ENCODE measurements around the gene TEKTIP1.

DNA sequence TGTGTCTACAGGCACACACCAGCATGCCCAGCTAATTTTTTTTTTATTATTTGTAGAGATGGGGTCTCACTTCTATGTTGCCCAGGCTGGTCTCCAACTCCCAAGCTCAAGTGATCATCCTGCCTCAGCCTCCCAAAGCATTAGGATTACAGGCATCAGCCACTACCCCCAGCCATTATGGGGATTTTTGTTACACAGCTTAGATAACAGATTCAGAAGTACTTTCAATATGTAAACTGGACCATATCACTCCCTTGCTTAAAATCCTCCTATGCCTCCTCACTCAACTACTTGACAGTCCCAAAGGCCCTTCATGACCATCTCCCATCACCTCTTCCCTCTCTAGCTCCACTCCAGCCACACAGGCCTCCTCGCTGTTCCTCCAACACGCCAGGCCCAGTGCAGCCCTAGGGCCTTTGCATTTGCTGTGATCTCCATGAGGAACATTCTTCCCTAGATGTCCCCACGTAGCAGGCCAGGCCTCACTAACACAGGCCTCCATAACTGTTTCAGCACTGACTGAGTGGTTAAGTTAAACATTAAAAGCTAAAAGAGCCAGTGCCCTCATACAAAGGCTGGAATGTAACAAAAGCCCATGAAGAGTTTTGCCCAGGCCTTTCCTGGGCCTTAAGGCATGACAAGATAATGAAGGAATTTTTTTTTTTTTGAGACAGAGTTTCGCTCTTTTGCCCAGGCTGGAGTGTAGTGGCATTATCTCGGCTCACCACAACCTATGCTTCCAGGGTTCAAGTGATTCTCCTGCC, 41.0 kb upstream of the TEKTIP1 start:
- TF ChIP-seq, protein P1, sequence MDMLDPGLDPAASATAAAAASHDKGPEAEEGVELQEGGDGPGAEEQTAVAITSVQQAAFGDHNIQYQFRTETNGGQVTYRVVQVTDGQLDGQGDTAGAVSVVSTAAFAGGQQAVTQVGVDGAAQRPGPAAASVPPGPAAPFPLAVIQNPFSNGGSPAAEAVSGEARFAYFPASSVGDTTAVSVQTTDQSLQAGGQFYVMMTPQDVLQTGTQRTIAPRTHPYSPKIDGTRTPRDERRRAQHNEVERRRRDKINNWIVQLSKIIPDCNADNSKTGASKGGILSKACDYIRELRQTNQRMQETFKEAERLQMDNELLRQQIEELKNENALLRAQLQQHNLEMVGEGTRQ (IDR thresholded peaks at IDR 0.05; ENCODE audit: low read depth, low read length), result no peak
- TF ChIP-seq, protein P2, sequence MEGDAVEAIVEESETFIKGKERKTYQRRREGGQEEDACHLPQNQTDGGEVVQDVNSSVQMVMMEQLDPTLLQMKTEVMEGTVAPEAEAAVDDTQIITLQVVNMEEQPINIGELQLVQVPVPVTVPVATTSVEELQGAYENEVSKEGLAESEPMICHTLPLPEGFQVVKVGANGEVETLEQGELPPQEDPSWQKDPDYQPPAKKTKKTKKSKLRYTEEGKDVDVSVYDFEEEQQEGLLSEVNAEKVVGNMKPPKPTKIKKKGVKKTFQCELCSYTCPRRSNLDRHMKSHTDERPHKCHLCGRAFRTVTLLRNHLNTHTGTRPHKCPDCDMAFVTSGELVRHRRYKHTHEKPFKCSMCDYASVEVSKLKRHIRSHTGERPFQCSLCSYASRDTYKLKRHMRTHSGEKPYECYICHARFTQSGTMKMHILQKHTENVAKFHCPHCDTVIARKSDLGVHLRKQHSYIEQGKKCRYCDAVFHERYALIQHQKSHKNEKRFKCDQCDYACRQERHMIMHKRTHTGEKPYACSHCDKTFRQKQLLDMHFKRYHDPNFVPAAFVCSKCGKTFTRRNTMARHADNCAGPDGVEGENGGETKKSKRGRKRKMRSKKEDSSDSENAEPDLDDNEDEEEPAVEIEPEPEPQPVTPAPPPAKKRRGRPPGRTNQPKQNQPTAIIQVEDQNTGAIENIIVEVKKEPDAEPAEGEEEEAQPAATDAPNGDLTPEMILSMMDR (conservative IDR thresholded peaks at IDR 0.05; ENCODE audit: low read depth, low read length), result no peak

Measured in IMR-90 (cell line).